Stomach (tissue), 9 donors: ENCODE results near the gene SLC22A14. TPM values are rescaled to one million over a fixed set of nuclear protein-coding genes. Genes with fewer than 3 reads are reported as not detected.

Source experiments
- DNase-seq, 2 donors: peaks; one replicate each; pipeline versions ENCODE4 v3.0.0 to v3.0.0-alpha.2; 2013 to 2019
- H3K27ac ChIP-seq, 5 donors: fragments of 200-600 bp in 4 of 5; sonication (generic) in 4 of 5; one replicate each; pipeline ENCODE4 v1.5.1; 2013 to 2019; ENCODE audit warnings: mild to moderate bottlenecking in 1 of 5, moderate library complexity in 1 of 5
- H3K27me3 ChIP-seq, 3 donors: fragments of 200-600 bp; sonication (generic); one replicate each; pipeline ENCODE4 v1.5.1; 2017 to 2019; ENCODE audit warnings: mixed run types in 1 of 3
- H3K36me3 ChIP-seq, 4 donors: fragments of 200-600 bp; sonication (generic); 1 replicate in 3 of 4; 2 replicates in 1 of 4; pipeline ENCODE4 v1.5.1; 2016 to 2019
- H3K4me1 ChIP-seq, 4 donors: fragments of 200-600 bp; sonication (generic); one replicate each; pipeline ENCODE4 v1.5.1; 2016 to 2019
- H3K4me3 ChIP-seq, 4 donors: fragments of 200-600 bp; sonication (generic) in 3 of 4; one replicate each; pipeline ENCODE4 v1.5.1; 2016 to 2019; ENCODE audit warnings: mild to moderate bottlenecking in 1 of 4
- H3K9me3 ChIP-seq, 4 donors: fragments of 200-600 bp; sonication (generic); one replicate each; pipeline ENCODE4 v1.5.1; 2016 to 2019
- CTCF ChIP-seq, 7 experiments: fragments of 450-650 bp in 4 of 7; fragments of 200-600 bp in 3 of 7; sonication (generic) in 3 of 7; IDR thresholded peaks; one replicate each; pipeline ENCODE4 v1.5.1; 2016 to 2019; ENCODE audit warnings: antibody characterized with exemption in 7 of 7, control low read depth in 2 of 7, mild to moderate bottlenecking in 1 of 7
- EP300 ChIP-seq: sonication (generic); formaldehyde crosslinking; IDR thresholded peaks from one replicate; pipeline ENCODE4 v1.6.1; 2017; ENCODE audit warnings: antibody characterized with exemption
- POLR2A ChIP-seq, 4 donors: fragments of 450-650 bp; IDR thresholded peaks; one replicate each; pipeline ENCODE4 v1.6.1; 2016; ENCODE audit warnings: antibody characterized with exemption in 4 of 4, control low read depth in 2 of 4, mild to moderate bottlenecking in 1 of 4, moderate library complexity in 1 of 4
- POLR2AphosphoS5 ChIP-seq, 3 donors: sonication (generic); formaldehyde crosslinking; IDR thresholded peaks; one replicate each; pipeline ENCODE4 v1.6.1; 2016; ENCODE audit warnings: antibody characterized with exemption in 3 of 3
- WGBS, 5 donors: extraction: QIAGEN DNeasy Blood & Tissue Kit in 3 of 5; methylation state at CpG; one replicate each; pipeline versions ENCODE4 v1.1.5 to v1.1.7; 2013 to 2018; 5-methylcytosine and 5-hydroxymethylcytosine counted together
- intact Hi-C: fragments of 100-400 bp; cut with DNase I; formaldehyde crosslinking; loops from one replicate; pipeline ENCODE4 v1.15.1; 2023; ENCODE audit warnings: low total_unique reads
- polyA plus RNA-seq, 3 donors: library from polyadenylated mRNA; stranded (reverse); fragments of 200-250 nt; gene quantifications; one replicate each; pipeline ENCODE4 v1.2.3, GENCODE V29; 2013
- total RNA-seq, 5 donors: library from RNA; depleted of rRNA; stranded (reverse); fragments of >200 nt; gene quantifications; one replicate each; pipeline versions ENCODE4 v1.1.0 to v1.2.3, GENCODE V29; 2014 to 2016
- donor health status: healthy with polysubstance abuse.
- donor health status: Bipolar disorder and iron deficiency.
- donor health status: healthy.

Gene SLC22A14
- total and polyA plus RNA-seq, 8 donors: 0.08 to 0.31 TPM; not detected in 6

GRCh38 chr3:38354588-38355330 lies 72.7 kb downstream of the SLC22A14 start:
- H3K27me3 ChIP-seq: no peaks in the 10 kb centered on the region
- H3K4me3 ChIP-seq: no peak overlapping the region
- no peaks in the 10 kb centered on the region for H3K9me3 ChIP-seq
- intact Hi-C loops: no loop called here
- peaks cover 0 to 17% (median 5%) of the 10 kb centered on the region in 4 donors for H3K36me3 ChIP-seq
- 44 to 54% (median 50%) methylated on average over 4 of the region's 4 CpGs for WGBS, 5 donors
- DNase-seq: peak; percentile 45 to 74
- H3K27ac ChIP-seq: no peak overlapping the region
- peaks cover 0 to 5% (median 2%) of the 10 kb centered on the region in 4 donors for H3K4me1 ChIP-seq
- TF ChIP-seq POLR2AphosphoS5 (IDR thresholded peaks at IDR 0.05) (peak in 1 of 3 donors; percentile 25), EP300 (no peak)

- Histone ChIP-seq H3K9me3 (no peaks in the 10 kb centered on the region), H3K4me1 (peaks cover 0 to 5% (median 2%) of the 10 kb centered on the region in 4 donors), H3K4me3 (no peak overlapping the region), H3K36me3 (peaks cover 0 to 48% (median 34%) of the 10 kb centered on the region in 4 donors), H3K27me3 (no peaks in the 10 kb centered on the region), H3K27ac (no peak overlapping the region)
- intact Hi-C loops: no loop called here
- no peak for DNase-seq
- TF ChIP-seq EP300 (no peak), POLR2AphosphoS5 (IDR thresholded peaks at IDR 0.05) (no peak), CTCF (IDR thresholded peaks at IDR 0.05) (no peak), POLR2A (IDR thresholded peaks at IDR 0.05) (no peak)
- WGBS, 5 donors: 93 to 98% (median 96%) methylated on average over 6 of the region's 6 CpGs
These were observed 76.9 kb downstream of the SLC22A14 start for GRCh38 chr3:38359038-38359437.

- Histone ChIP-seq H3K36me3 (peaks cover 5 to 61% (median 45%) of the 10 kb centered on the region in 4 donors), H3K4me3 (no peak overlapping the region), H3K27ac (no peak overlapping the region), H3K4me1 (no peaks in the 10 kb centered on the region), H3K9me3 (no peaks in the 10 kb centered on the region), H3K27me3 (no peaks in the 10 kb centered on the region)
- no peak for TF ChIP-seq CTCF (IDR thresholded peaks at IDR 0.05)
- TF ChIP-seq EP300: no peak
- no peak for TF ChIP-seq POLR2A (IDR thresholded peaks at IDR 0.05)
- TF ChIP-seq POLR2AphosphoS5 (IDR thresholded peaks at IDR 0.05): no peak
- intact Hi-C loops: no loop called here
- DNase-seq: no peak
- WGBS, 5 donors: 82 to 96% (median 95%) methylated on average over 3 of the region's 3 CpGs
These were observed 78.3 kb downstream of the SLC22A14 start for GRCh38 chr3:38360345-38360744.

- no peak for DNase-seq
- H3K4me1 ChIP-seq: no peaks in the 10 kb centered on the region
- intact Hi-C loops: no loop called here
- TF ChIP-seq CTCF (IDR thresholded peaks at IDR 0.05): no peak
- H3K9me3 ChIP-seq: no peaks in the 10 kb centered on the region
- WGBS, 5 donors: 71 to 89% (median 73%) methylated on average over 4 of the region's 4 CpGs
- no peak overlapping the region for H3K27ac ChIP-seq
- H3K36me3 ChIP-seq: peaks cover 11 to 66% (median 56%) of the 10 kb centered on the region in 4 donors
- H3K27me3 ChIP-seq: no peaks in the 10 kb centered on the region
- no peak overlapping the region for H3K4me3 ChIP-seq
These were observed 79.4 kb downstream of the SLC22A14 start for GRCh38 chr3:38361496-38361895.

- TF ChIP-seq POLR2AphosphoS5 (IDR thresholded peaks at IDR 0.05) (no peak), EP300 (no peak), CTCF (IDR thresholded peaks at IDR 0.05) (no peak), POLR2A (IDR thresholded peaks at IDR 0.05) (no peak)
- Histone ChIP-seq H3K36me3 (peaks cover 11 to 73% (median 69%) of the 10 kb centered on the region in 4 donors), H3K9me3 (no peaks in the 10 kb centered on the region), H3K4me1 (no peaks in the 10 kb centered on the region), H3K27ac (no peak overlapping the region), H3K4me3 (no peak overlapping the region), H3K27me3 (no peaks in the 10 kb centered on the region)
- DNase-seq: no peak
- 90 to 95% (median 94%) methylated on average over 9 of the region's 9 CpGs for WGBS, 5 donors
- intact Hi-C loops: no loop called here
These were observed 80.7 kb downstream of the SLC22A14 start for GRCh38 chr3:38362825-38363224.
